AG08395 (cell line): ENCODE results near the gene TGFBRAP1.
A peak's percentile ranks its signal among the peaks of the same experiment; 100 is the strongest.

Experiments
- DNase-seq: peaks from one replicate; pipeline ENCODE4 v3.0.0; 2012; ENCODE audit warnings: mixed read lengths, low spot score

Gene TGFBRAP1, protein sequence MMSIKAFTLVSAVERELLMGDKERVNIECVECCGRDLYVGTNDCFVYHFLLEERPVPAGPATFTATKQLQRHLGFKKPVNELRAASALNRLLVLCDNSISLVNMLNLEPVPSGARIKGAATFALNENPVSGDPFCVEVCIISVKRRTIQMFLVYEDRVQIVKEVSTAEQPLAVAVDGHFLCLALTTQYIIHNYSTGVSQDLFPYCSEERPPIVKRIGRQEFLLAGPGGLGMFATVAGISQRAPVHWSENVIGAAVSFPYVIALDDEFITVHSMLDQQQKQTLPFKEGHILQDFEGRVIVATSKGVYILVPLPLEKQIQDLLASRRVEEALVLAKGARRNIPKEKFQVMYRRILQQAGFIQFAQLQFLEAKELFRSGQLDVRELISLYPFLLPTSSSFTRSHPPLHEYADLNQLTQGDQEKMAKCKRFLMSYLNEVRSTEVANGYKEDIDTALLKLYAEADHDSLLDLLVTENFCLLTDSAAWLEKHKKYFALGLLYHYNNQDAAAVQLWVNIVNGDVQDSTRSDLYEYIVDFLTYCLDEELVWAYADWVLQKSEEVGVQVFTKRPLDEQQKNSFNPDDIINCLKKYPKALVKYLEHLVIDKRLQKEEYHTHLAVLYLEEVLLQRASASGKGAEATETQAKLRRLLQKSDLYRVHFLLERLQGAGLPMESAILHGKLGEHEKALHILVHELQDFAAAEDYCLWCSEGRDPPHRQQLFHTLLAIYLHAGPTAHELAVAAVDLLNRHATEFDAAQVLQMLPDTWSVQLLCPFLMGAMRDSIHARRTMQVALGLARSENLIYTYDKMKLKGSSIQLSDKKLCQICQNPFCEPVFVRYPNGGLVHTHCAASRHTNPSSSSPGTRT

GRCh38 chr2:105329561-105330495 is at the start of gene TGFBRAP1:
Gene TGFBRAP1 (minus strand): TSS chr2:105329735. CDS start chr2:105308301, 21,434 bp downstream.
- DNase-seq, result peak; percentile 71

DNA sequence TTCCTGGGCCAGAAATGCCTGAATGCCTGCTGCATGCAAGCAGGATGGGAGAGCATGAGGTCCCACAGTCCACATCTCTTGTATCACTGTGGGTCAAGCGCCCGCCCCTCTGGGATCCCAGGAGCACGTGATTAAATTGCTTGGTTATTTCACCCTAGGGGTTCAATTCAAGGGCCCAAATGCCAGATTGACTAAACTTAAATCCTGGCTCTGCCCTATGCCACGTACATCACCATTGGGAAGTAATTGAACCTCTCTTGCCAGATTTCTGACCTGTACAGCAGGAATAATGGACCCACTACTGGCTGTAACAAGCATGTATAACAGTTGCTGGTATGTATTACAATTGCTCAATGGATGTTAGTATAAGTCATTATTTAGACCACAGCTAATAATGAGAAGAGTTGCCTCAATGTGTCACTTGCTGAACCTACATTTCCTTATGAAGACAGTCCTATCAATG is 49.4 kb upstream of the TGFBRAP1 start:
- DNase-seq, result no peak

DNA sequence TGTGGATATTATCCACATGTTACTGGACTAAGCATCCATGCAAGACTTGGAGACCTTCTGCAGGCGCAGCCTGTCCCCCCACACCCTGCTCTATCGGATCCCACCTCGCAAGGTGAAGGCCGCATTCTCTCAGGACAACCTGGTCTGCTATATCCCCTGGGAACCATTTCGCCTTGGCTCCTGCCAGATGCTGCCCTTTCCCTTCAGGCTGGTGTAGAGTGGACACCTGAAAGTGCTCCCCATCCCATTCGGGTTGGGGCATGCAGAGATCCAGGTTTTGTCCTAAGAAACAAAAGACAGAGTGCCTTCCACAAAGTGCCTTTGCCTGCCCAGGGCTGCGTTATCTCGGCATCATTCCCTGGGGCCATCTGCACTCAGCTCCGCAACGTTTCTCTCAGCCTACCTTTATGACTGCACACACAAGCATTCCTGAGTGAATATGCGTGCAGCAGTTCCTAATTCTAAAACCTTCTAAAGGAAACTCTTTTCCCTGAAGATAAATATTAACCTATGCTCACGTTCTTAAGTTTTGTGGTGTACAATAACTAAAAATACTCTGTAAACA is 48.8 kb upstream of the TGFBRAP1 start:
- no peak for DNase-seq

GRCh38 chr2:105377871-105378270 is 48.3 kb upstream of the TGFBRAP1 start:
- DNase-seq, result no peak

- no peak for DNase-seq
Observed at GRCh38 chr2:105376789-105377240, 47.3 kb upstream of the TGFBRAP1 start.

GRCh38 chr2:105376010-105376409 is 46.5 kb upstream of the TGFBRAP1 start:
- DNase-seq, result no peak

DNA sequence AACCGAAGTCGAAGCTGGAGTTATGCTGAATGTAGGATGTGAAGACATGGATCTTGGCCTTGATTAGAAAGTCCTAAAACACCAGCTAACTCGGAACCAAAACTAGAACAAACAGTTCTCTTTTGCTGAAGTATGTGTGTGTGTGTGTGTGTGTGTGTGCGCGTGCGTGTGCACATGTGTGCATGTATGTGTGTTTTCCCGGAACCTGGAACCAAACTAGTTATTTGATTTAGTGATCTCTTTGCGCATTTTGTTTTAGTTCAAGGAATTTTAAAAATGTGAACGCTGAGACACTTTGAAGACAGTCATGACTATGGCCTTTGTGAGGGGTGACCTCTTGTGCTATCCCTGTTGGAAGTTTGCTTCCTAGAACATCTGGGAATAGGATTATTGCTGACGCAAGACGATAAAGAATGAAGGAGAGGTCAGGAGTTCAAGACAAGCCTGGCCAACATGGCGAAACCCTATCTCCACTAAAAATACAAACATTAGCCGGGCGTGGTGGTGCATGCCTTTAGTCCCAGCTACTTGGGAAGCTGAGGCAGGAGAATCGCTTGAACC is 45.5 kb upstream of the TGFBRAP1 start:
- DNase-seq, result no peak

DNA sequence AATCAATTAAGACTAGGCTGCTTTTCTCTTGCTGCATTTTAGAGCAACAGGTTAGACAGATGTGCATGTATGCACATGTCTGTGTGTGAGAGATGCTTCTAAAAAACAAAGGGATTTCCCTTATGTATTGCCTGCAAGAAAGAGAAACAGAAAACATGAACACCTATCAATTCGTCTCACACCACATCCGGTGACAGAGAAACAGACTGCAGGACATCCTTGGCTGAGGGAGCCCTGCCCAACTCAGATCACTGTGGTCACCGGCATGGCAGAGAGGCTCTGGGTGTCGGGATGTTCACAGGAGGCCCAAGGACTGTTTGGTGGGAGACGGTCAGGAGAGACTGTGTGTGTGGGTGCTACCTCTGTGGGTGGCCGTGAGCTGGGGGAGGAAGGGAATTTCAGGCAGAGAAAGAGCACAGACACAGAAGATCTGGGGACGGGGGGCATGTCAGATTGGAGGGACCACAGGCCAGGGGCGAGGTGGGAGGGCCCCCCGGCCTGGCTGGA is 44.4 kb upstream of the TGFBRAP1 start:
- no peak for DNase-seq

DNA sequence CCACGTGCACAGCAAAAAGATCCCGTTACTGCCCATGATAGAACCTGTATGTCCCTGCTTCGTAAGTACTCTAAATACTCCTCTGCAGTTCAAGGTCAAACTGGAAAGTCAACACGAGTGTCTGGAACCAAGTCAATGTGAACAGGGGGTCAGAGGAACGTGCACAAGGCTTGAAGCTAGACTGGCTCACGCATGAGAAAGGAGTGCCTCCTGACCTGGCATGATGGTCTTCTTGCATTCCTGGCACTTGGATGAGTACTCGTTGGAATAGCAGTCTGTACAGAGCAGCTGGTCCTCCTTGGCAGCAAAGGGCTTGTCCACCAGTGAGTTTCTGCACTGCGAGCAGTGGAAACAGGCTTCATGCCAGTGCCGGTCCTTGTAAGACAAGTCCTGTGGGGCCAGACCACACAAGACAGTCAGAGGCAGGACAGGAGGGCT is 43.8 kb upstream of the TGFBRAP1 start:
- DNase-seq, result no peak

DNA sequence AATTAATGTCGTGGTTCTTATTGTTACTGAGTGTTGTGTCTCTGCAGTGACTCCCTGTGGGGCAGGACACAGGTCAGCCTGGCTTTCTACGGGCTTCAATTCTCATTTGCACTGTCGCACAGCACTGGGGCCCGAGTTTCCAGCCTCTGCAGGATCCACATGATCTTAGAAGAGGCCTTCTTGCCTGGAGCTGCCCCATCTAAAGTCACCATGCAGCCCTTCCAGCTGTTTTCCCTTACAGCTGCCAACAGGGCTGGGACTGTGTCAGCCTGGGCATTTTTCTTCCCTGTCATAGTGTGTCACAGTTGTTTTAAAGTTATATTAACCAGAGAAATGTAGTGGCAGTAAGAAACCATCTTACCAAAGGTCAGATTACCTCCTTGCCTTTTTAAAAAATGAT is 42.3 kb upstream of the TGFBRAP1 start:
- DNase-seq, result no peak

- DNase-seq, result no peak
Observed at GRCh38 chr2:105371156-105371555, 41.6 kb upstream of the TGFBRAP1 start.

DNA sequence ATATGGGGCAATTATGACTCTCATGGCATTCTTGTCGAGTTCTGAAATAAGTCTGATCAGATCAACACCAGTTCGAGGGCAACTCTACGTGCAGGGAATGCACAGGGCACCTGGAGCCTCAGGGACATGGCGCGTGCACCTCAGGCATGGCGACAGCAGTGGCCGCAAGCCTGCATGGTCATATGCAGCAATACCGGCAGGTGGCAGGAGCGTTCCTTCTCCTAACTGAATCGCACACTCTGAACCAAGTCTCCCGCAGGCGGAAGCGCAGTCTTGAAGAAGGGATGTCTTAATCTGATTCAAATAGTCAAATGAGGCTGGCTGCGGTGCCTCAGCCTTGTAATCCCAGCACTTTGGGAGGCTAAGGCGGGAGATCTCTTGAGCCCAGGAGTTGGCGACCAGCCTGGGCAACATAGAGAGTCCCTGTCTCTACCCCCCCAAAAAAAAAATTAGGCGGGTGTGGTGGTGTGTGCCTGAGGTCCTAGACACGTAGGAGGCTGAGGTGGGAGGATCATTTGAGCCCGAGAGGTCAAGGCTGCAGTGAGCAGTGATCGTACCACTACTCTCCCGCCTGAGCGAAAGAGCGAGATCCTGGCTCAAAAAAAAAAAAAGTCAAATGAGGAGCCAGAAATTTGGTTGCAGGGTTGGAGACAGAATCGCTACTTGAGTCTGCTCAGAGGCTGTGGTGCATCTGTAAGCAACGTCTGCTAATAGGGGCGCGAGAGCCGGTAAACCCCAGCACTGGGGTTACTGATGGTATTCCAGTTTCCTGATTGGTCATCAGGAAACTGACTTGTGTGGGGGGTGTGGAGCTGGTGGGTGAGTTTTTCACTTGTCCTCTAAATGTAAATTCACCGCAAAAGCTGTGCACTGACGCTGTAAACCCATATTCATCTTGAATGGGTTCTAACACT is 40.5 kb upstream of the TGFBRAP1 start:
- DNase-seq, result peak; percentile 74

- DNase-seq, result no peak
Observed at GRCh38 chr2:105368759-105369408, 39.3 kb upstream of the TGFBRAP1 start.

- no peak for DNase-seq
Observed at GRCh38 chr2:105365206-105365605, 35.7 kb upstream of the TGFBRAP1 start.

DNA sequence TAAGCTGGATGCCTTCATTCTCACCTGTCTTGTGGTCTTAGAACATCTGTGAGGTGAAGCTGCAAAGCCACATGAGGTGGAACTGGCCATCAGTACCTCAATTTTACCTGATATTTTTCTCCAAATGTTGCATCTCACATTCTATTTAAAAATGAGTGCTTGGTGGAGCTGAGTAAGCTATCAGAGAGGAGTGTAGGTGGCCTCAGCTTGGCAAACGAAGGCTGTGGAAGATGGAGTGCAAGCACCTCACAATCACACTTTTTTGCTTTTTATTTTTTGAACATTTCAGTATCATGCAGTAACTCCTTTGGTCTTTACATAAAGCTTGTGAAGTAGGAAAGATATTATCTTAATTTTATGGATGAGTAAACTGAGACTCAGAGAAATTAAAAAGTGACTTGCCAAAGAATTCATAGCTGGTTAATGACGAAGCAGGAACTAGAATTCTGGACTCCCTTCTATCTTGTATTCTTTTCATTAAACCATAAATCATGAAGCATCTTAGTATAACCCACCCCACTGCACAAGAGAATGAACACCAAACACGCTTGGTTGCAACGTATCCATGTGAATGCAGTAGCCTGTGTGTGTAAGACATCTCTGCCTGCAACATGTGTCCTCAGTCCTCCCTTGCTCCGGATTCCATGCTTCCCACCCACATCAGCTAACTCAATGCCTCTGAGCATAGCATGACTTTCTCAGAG is 35.1 kb upstream of the TGFBRAP1 start:
- DNase-seq, result no peak

GRCh38 chr2:105362862-105363591 is 33.5 kb upstream of the TGFBRAP1 start:
- DNase-seq, result no peak

DNA sequence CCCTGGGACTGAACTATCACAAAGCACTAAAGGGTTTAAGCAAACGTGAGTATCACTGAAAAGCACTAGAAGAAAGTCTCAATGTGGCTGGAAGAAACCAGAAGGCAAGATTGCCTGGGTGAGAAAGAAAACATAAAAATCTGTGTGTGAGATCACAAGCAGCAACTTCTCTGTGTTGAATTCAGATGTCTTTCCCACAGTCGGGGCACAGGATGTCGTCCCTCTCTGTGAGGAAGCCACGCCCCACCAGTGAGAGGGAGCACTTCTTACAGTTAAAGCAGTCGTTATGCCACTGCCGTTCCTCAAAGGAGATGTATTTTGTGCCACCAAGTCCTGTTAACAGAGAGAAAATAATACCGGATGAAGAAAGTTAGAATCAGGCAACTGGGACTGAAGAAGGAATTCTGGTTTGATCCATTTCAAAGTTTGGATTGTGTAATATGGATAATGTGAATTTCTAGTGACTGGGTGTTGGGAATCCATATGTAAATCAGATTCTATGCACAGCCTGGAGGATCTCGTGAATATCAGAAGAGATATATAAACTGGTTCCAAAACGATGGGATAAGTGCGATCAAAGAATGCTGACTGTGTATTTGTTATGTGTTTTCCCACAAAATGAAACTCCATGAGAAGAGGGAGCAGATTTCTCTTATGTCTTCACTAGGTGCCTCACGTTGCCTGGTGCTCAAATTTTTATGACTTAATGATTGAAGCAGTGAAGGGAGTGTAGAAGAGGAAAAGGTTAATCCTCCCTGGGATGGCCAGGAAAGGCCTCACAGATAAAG is 31.8 kb upstream of the TGFBRAP1 start:
- no peak for DNase-seq
